HG02870 (cell line): ENCODE results near the gene HS3ST3B1.

Source experiments
- ATAC-seq: cut with Tn5 transposase; IDR thresholded peaks from one replicate; pipeline ENCODE4 v1.9.1; 2021; ENCODE audit warnings: mild to moderate bottlenecking, moderate library complexity; ENCODE audit not compliant: unreplicated experiment

Gene HS3ST3B1

GRCh38 chr17:14320098-14320497, 19.2 kb downstream of the HS3ST3B1 start:
- ATAC-seq: no peak

- no peak for ATAC-seq
Observed at GRCh38 chr17:14320734-14321475, 20.0 kb downstream of the HS3ST3B1 start.

- no peak for ATAC-seq
Observed at GRCh38 chr17:14321476-14321949, 20.6 kb downstream of the HS3ST3B1 start.

- ATAC-seq: no peak
Observed at GRCh38 chr17:14321980-14322776, 21.3 kb downstream of the HS3ST3B1 start.

GRCh38 chr17:14323522-14323981, 22.7 kb downstream of the HS3ST3B1 start:
- ATAC-seq: no peak

- ATAC-seq: no peak
Observed at GRCh38 chr17:14325618-14326167, 24.8 kb downstream of the HS3ST3B1 start.

GRCh38 chr17:14329900-14330491, 29.1 kb downstream of the HS3ST3B1 start:
- ATAC-seq: no peak

- ATAC-seq: no peak
Observed at GRCh38 chr17:14330492-14330962, 29.6 kb downstream of the HS3ST3B1 start.

- ATAC-seq: no peak
Observed at GRCh38 chr17:14331225-14331981, 30.5 kb downstream of the HS3ST3B1 start.

GRCh38 chr17:14331982-14332298, 31.1 kb downstream of the HS3ST3B1 start:
- no peak for ATAC-seq

GRCh38 chr17:14332331-14332730, 31.4 kb downstream of the HS3ST3B1 start:
- ATAC-seq: no peak

GRCh38 chr17:14333506-14333905, 32.6 kb downstream of the HS3ST3B1 start:
- ATAC-seq: no peak

- no peak for ATAC-seq
Observed at GRCh38 chr17:14334276-14334840, 33.5 kb downstream of the HS3ST3B1 start.

GRCh38 chr17:14334919-14335318, 34.0 kb downstream of the HS3ST3B1 start:
- ATAC-seq: no peak

- no peak for ATAC-seq
Observed at GRCh38 chr17:14336418-14336817, 35.5 kb downstream of the HS3ST3B1 start.

GRCh38 chr17:14337596-14338079, 36.8 kb downstream of the HS3ST3B1 start:
- ATAC-seq: peak; percentile 96

- no peak for ATAC-seq
Observed at GRCh38 chr17:14340857-14341754, 40.2 kb downstream of the HS3ST3B1 start.

- no peak for ATAC-seq
Observed at GRCh38 chr17:14341866-14342265, 41.0 kb downstream of the HS3ST3B1 start.

GRCh38 chr17:14346801-14347200, 45.9 kb downstream of the HS3ST3B1 start:
- peak; percentile 29 for ATAC-seq
